Measurements from ENCODE around the gene CDC42BPB. TPM values are rescaled to one million over a fixed set of nuclear protein-coding genes. Genes with fewer than 3 reads are reported as not detected.

The CDC42BPB gene
- total RNA-seq, 1 donor from 2014 or later: 105 TPM

GRCh38 chr14:103078860-103079587 lies 21.7 kb upstream of the CDC42BPB start:
- no peak for DNase-seq (ENCODE audit: extremely low spot score in 2 of 2)
- H3K36me3 ChIP-seq: no peaks in the 10 kb centered on the region
- peaks cover 19% of the 10 kb centered on the region for H3K4me1 ChIP-seq
- no peak overlapping the region for H3K27ac ChIP-seq
- H3K4me3 ChIP-seq: no peak overlapping the region
- no peak for TF ChIP-seq POLR2AphosphoS5 (IDR thresholded peaks at IDR 0.05; ENCODE audit: insufficient read depth in 1 of 2, low read depth in 1 of 2)
- no peak for TF ChIP-seq POLR2A (IDR thresholded peaks at IDR 0.05)
- TF ChIP-seq CTCF (IDR thresholded peaks at IDR 0.05): no peak
- no peaks in the 10 kb centered on the region for H3K9me3 ChIP-seq
- intact Hi-C loops (cut with DNase I): no loop called here
- H3K27me3 ChIP-seq: no peaks in the 10 kb centered on the region

GRCh38 chr14:103078420-103078749 lies 21.0 kb upstream of the CDC42BPB start:
- Histone ChIP-seq H3K27me3 (no peaks in the 10 kb centered on the region), H3K36me3 (no peaks in the 10 kb centered on the region), H3K27ac (no peak overlapping the region), H3K4me1 (peaks cover 25% of the 10 kb centered on the region), H3K9me3 (no peaks in the 10 kb centered on the region), H3K4me3 (no peak overlapping the region)
- no peak for DNase-seq (ENCODE audit: extremely low spot score in 2 of 2)
- TF ChIP-seq POLR2AphosphoS5 (IDR thresholded peaks at IDR 0.05; ENCODE audit: insufficient read depth in 1 of 2, low read depth in 1 of 2) (peak in 1 of 2 donors; percentile 11), CTCF (IDR thresholded peaks at IDR 0.05) (peak; percentile 36 to 79 (median 54)), POLR2A (IDR thresholded peaks at IDR 0.05) (no peak)
- intact Hi-C loops (cut with DNase I): no loop called here

- Histone ChIP-seq H3K9me3 (no peaks in the 10 kb centered on the region), H3K36me3 (no peaks in the 10 kb centered on the region), H3K27ac (peak overlapping the region; percentile 72), H3K4me1 (peaks cover 46% of the 10 kb centered on the region), H3K27me3 (no peaks in the 10 kb centered on the region), H3K4me3 (peak overlapping the region; percentile 41 to 45)
- no peak for DNase-seq (ENCODE audit: extremely low spot score in 2 of 2)
- no peak for TF ChIP-seq CTCF (IDR thresholded peaks at IDR 0.05)
- TF ChIP-seq POLR2AphosphoS5 (IDR thresholded peaks at IDR 0.05; ENCODE audit: insufficient read depth in 1 of 2, low read depth in 1 of 2): no peak
- no peak for TF ChIP-seq POLR2A (IDR thresholded peaks at IDR 0.05)
- intact Hi-C loops (cut with DNase I): no loop called here
Observed at GRCh38 chr14:103074729-103075367, 17.5 kb upstream of the CDC42BPB start.

- Histone ChIP-seq H3K4me1 (peaks cover 46% of the 10 kb centered on the region), H3K4me3 (no peak overlapping the region), H3K27ac (no peak overlapping the region), H3K27me3 (no peaks in the 10 kb centered on the region), H3K9me3 (no peaks in the 10 kb centered on the region), H3K36me3 (no peaks in the 10 kb centered on the region)
- intact Hi-C loops (cut with DNase I): no loop called here
- DNase-seq (ENCODE audit: extremely low spot score in 2 of 2): peak in 1 of 2 donors; percentile 94
- TF ChIP-seq POLR2AphosphoS5 (IDR thresholded peaks at IDR 0.05; ENCODE audit: insufficient read depth in 1 of 2, low read depth in 1 of 2): no peak
- TF ChIP-seq CTCF (IDR thresholded peaks at IDR 0.05): no peak
- TF ChIP-seq POLR2A (IDR thresholded peaks at IDR 0.05): no peak
Observed at GRCh38 chr14:103073876-103074728, 16.8 kb upstream of the CDC42BPB start.

Data from vagina (tissue), 2 donors.